GM12878 (cell line): Measurements from ENCODE around the gene GNA15. TPM values are rescaled to one million over a fixed set of nuclear protein-coding genes. Genes with fewer than 3 reads are reported as not detected.

ENCODE experiments used
- ATAC-seq: fragments of 200-7000 bp; cut with Tn5 transposase; 3 replicates; pipeline ENCODE4 v1.9.1; 2020; ENCODE audit warnings: mild to moderate bottlenecking, moderate library complexity
- BruUV-seq: library from RNA; stranded (reverse); fragments of 400-500 nt; replicated peaks from 2 replicates; lab custom pipeline; 2021; lab: Mats Ljungman, UMichigan
- CTCF ChIA-PET: fragments of 300-600 bp; sonication (Branson Sonifier 250); formaldehyde crosslinking; extraction: SDS; loops from one replicate; lab custom pipeline; 2021; ENCODE audit warnings: inconsistent platforms; lab: Yijun Ruan, JAX
- POLR2A ChIA-PET: fragments of 350-600 bp; formaldehyde crosslinking; extraction: SDS; loops from one replicate; lab custom pipeline; 2021; ENCODE audit warnings: inconsistent platforms; lab: Charles Lee
- RAD21 ChIA-PET: fragments of 300-600 bp; sonication (Branson Sonifier 250); formaldehyde crosslinking; loops from one replicate; lab custom pipeline; 2023; ENCODE audit warnings: antibody characterized with exemption; ENCODE audit not compliant: unreplicated experiment; lab: Charles Lee
- SMC1A ChIA-PET: fragments of 300-600 bp; sonication (Branson Sonifier 250); formaldehyde crosslinking; loops from one replicate; lab custom pipeline; 2023; ENCODE audit not compliant: unreplicated experiment, uncharacterized antibody; lab: Charles Lee
- DNase-seq: peaks from one replicate; pipeline ENCODE4 v3.0.0-alpha.2; 2011; ENCODE audit warnings: low read depth, low spot score
- FAIRE-seq: peaks from 3 replicates; lab custom pipeline; 2011; peaks lifted over from hg19 to GRCh38; lab: Jason Lieb, UNC
- H2AFZ ChIP-seq: 2 replicates; pipeline ENCODE4 v1.6.0; 2011; ENCODE audit warnings: low read depth, low read length, control low read depth; ENCODE audit not compliant: control insufficient read depth
- H3K27ac ChIP-seq: 2 replicates; pipeline ENCODE4 v1.5.1; 2011; ENCODE audit warnings: control low read depth; ENCODE audit not compliant: control insufficient read depth, insufficient read depth
- H3K27me3 ChIP-seq, 2 experiments: replicated peaks in 1 of 2; 2 replicates each; pipeline versions ENCODE4 v1.6.0 to v1.6.1; 2011; ENCODE audit warnings: low read length in 1 of 2; ENCODE audit not compliant: control insufficient read depth in 2 of 2, insufficient read depth in 2 of 2
- H3K36me3 ChIP-seq, 2 experiments: 2 replicates each; pipeline ENCODE4 v1.5.1; 2011; ENCODE audit warnings: low read length in 1 of 2; ENCODE audit not compliant: control insufficient read depth in 2 of 2, insufficient read depth in 2 of 2
- H3K4me1 ChIP-seq: 2 replicates; pipeline ENCODE4 v1.6.1; 2011; ENCODE audit warnings: mild to moderate bottlenecking, low read length, moderate library complexity, mixed read lengths; ENCODE audit not compliant: control insufficient read depth, insufficient read depth
- H3K4me2 ChIP-seq: 2 replicates; pipeline ENCODE4 v1.6.0; 2011; ENCODE audit warnings: control low read depth; ENCODE audit not compliant: control insufficient read depth, insufficient read depth
- H3K4me3 ChIP-seq: fragments of 200-600 bp; sonication (generic); 2 replicates; pipeline ENCODE4 v1.5.1; 2016
- H3K79me2 ChIP-seq: 2 replicates; pipeline ENCODE4 v1.6.0; 2011; ENCODE audit warnings: low read length; ENCODE audit not compliant: control insufficient read depth, insufficient read depth
- H3K9ac ChIP-seq: 2 replicates; pipeline ENCODE4 v1.8.0; 2011; ENCODE audit warnings: low read length, control low read depth, mixed read lengths; ENCODE audit not compliant: control insufficient read depth, insufficient read depth
- H3K9me3 ChIP-seq: replicated peaks from 3 replicates; pipeline ENCODE4 v1.5.1; 2011; ENCODE audit warnings: mild to moderate bottlenecking, low read length; ENCODE audit not compliant: control insufficient read depth, insufficient read depth
- H4K20me1 ChIP-seq: 2 replicates; pipeline ENCODE4 v1.6.0; 2011; ENCODE audit not compliant: control insufficient read depth, insufficient read depth
- CTCF ChIP-seq, 3 experiments: IDR thresholded peaks in 2 of 3; conservative IDR thresholded peaks in 1 of 3; 2 replicates each; pipeline ENCODE4 v1.5.1; 2011; ENCODE audit warnings: low read depth in 3 of 3, low read length in 3 of 3, mild to moderate bottlenecking in 3 of 3, control low read depth in 2 of 3, moderate library complexity in 2 of 3, inconsistent platforms in 1 of 3, mixed read lengths in 1 of 3; ENCODE audit not compliant: control insufficient read depth in 2 of 3, insufficient read depth in 1 of 3; ENCODE audit errors: extremely low read depth in 1 of 3
- IKZF2 ChIP-seq, 2 experiments: fragments of 450-650 bp; IDR thresholded peaks; 2 replicates each; pipeline ENCODE4 v1.6.1; 2017; ENCODE audit warnings: mild to moderate bottlenecking in 2 of 2, moderate library complexity in 2 of 2
- MTA2 ChIP-seq: fragments of 450-650 bp; IDR thresholded peaks from 2 replicates; pipeline ENCODE4 v1.6.1; 2016; ENCODE audit warnings: low read depth, mild to moderate bottlenecking, moderate library complexity
- TBL1XR1 ChIP-seq: IDR thresholded peaks from 2 replicates; pipeline ENCODE4 v1.6.1; 2012; ENCODE audit warnings: low read depth, low read length, improper control_type of control experiment
- TCF12 ChIP-seq: IDR thresholded peaks from 2 replicates; pipeline ENCODE4 v1.6.1; 2011; ENCODE audit warnings: low read depth, mild to moderate bottlenecking, low read length
- WGBS: methylation state at CpG from one replicate; pipeline ENCODE4 v1.1.6; 2016; ENCODE audit warnings: low lambda C conversion rate; ENCODE audit not compliant: insufficient replicate concordance, insufficient coverage; ENCODE audit errors: missing lambda C conversion rate; 5-methylcytosine and 5-hydroxymethylcytosine counted together
- in situ Hi-C: fragments of 300-500 bp; cut with MboI; formaldehyde crosslinking; loops from 9 replicates; pipeline ENCODE4 v1.14.3; 2018; ENCODE audit warnings: mixed read lengths
- intact Hi-C: fragments of 100-400 bp; cut with micrococcal nuclease; formaldehyde crosslinking; loops from one replicate; pipeline ENCODE4 v1.14.2; 2022; ENCODE audit not compliant: unreplicated experiment
- polyA plus RNA-seq, 11 experiments: library from polyadenylated mRNA; depleted of rRNA in 4 of 11; unstranded in 6 of 11; stranded (reverse) in 5 of 11; fragments of >200 nt; fragmentation: Nextera tagmentation in 4 of 11; fragmentation: Illumina TruSeq in 1 of 11; extraction: Ambion mirVana in 4 of 11; extraction: Trizol in 1 of 11; gene quantifications; 1 replicate in 1 of 11; 2 replicates in 10 of 11; pipeline versions ENCODE4 v1.2.1 to v1.2.3, GENCODE V29; 2011 to 2016; ENCODE audit warnings: inconsistent platforms in 2 of 11, missing spikeins in 2 of 11, low read depth in 1 of 11
- total RNA-seq, 4 experiments: library from RNA; depleted of rRNA in 3 of 4; stranded (reverse); fragments of >200 nt in 3 of 4; fragmentation: Illumina TruSeq in 1 of 4; extraction: Trizol in 1 of 4; gene quantifications; 2 replicates each; pipeline versions ENCODE4 v1.2.1 to v1.2.3, GENCODE V29; 2013 to 2021
- TF ChIP-seq, protein P1 (sequence below): IDR thresholded peaks from 2 replicates; pipeline ENCODE4 v1.6.1; 2012; ENCODE audit warnings: improper control_type of control experiment, low read depth, low read length; ENCODE audit not compliant: insufficient replicate concordance

The GNA15 gene
- total and polyA plus RNA-seq, 10 of the 15 experiments (the other 5 are each of a cell fraction or from before 2014, with no cell fraction given) = 0.42 to 18.0 (median 9.4) TPM

DNA sequence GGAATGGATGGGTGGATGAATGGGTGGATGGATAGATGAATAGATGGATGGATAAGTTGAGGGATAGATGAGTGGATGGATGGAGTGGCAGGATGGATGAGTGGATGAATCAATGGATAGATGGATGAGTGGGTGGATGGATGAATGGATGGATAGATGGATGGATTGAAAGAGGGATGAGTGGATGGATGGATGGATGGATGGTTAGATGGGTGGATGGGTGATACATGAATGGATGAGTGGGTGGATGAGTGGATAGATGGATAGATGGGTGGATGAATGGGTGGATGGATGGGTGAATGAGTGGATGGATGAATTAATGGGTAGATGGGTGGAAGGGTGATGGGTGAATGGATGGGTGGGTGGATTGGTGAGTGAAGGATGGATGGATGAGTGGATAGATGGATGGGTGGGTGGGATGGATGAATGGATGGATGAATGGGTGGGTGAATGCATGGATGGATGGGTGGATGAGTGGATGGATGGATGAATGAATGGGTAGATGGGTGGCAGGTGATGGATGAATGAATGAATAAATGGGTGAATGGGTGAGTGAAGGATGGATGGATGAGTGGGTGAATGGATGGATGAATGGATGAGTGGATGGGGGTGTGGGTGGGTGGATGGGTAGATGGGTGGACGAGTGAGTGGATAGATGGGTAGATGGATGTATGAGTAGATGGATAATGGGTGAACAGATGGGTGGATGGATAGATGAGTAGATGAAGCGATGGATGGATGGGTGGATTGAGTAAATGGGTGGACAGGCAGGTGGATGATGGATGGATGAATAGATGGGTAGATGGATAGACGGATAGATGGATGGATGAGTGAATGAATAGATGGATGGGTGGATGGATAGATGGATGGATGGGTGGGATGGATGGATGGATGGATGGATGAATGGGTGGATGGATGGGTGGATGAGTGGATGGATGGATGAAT is 17.7 kb downstream of the GNA15 start:
- H3K4me2 ChIP-seq = no peak overlapping the region
- H3K4me3 ChIP-seq = no peak overlapping the region
- in situ Hi-C loops (no loop called here), intact Hi-C loops (no loop called here)
- no peak overlapping the region for H3K9ac ChIP-seq
- RAD21 ChIA-PET = no interaction called here
- 0 out of 2 replicates have a peak, but pooled peaks cover 1% of the 10 kb centered on the region for H3K79me2 ChIP-seq
- WGBS = 81% methylated on average over 3 of the region's 3 CpGs
- SMC1A ChIA-PET = no interaction called here
- H3K36me3 ChIP-seq = peaks cover 2 to 4% of the 10 kb centered on the region in 2 experiments; a peak in 3 of 4 replicates
- POLR2A ChIA-PET = no interaction called here
- BruUV-seq = no TSS peak
- CTCF ChIA-PET = interaction anchor here (1.1 to 1.8 kb wide), 2 partner anchors 8 to 25 kb away, joined by 4 to 5 read pairs; no protein-coding TSS in a partner anchor
- no peak for ATAC-seq
- TF ChIP-seq TCF12 (no peak), MTA2 (no peak), IKZF2 (IDR thresholded peaks at IDR 0.05) (0 out of 4 replicates have a peak, but pooled peaks of 1 of the 2 experiments have one; percentile 11), CTCF (IDR thresholded peaks at IDR 0.05 in 2 of 3, conservative IDR thresholded peaks at IDR 0.05 in 1 of 3; ENCODE audit: control insufficient read depth in 2 of 3, extremely low read depth in 1 of 3, insufficient read depth in 1 of 3, low read depth in 3 of 3, low read length in 3 of 3) (no peak), TBL1XR1 (no peak)
- TF ChIP-seq, protein P1, sequence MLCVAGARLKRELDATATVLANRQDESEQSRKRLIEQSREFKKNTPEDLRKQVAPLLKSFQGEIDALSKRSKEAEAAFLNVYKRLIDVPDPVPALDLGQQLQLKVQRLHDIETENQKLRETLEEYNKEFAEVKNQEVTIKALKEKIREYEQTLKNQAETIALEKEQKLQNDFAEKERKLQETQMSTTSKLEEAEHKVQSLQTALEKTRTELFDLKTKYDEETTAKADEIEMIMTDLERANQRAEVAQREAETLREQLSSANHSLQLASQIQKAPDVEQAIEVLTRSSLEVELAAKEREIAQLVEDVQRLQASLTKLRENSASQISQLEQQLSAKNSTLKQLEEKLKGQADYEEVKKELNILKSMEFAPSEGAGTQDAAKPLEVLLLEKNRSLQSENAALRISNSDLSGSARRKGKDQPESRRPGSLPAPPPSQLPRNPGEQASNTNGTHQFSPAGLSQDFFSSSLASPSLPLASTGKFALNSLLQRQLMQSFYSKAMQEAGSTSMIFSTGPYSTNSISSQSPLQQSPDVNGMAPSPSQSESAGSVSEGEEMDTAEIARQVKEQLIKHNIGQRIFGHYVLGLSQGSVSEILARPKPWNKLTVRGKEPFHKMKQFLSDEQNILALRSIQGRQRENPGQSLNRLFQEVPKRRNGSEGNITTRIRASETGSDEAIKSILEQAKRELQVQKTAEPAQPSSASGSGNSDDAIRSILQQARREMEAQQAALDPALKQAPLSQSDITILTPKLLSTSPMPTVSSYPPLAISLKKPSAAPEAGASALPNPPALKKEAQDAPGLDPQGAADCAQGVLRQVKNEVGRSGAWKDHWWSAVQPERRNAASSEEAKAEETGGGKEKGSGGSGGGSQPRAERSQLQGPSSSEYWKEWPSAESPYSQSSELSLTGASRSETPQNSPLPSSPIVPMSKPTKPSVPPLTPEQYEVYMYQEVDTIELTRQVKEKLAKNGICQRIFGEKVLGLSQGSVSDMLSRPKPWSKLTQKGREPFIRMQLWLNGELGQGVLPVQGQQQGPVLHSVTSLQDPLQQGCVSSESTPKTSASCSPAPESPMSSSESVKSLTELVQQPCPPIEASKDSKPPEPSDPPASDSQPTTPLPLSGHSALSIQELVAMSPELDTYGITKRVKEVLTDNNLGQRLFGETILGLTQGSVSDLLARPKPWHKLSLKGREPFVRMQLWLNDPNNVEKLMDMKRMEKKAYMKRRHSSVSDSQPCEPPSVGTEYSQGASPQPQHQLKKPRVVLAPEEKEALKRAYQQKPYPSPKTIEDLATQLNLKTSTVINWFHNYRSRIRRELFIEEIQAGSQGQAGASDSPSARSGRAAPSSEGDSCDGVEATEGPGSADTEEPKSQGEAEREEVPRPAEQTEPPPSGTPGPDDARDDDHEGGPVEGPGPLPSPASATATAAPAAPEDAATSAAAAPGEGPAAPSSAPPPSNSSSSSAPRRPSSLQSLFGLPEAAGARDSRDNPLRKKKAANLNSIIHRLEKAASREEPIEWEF = no peak
- TF ChIP-seq, all 136 proteins: peak for 1
- FAIRE-seq (no peak), DNase-seq (no peak)
- Histone ChIP-seq H3K27ac (no peak overlapping the region), H3K27me3 (no peaks in the 10 kb centered on the region), H3K9me3 (no peaks in the 10 kb centered on the region; the same call in 2 of the 3 replicates), H2AFZ (no peak overlapping the region), H4K20me1 (no peaks in the 10 kb centered on the region), H3K4me1 (peaks cover 14% of the 10 kb centered on the region)
